Daoy (cell line): Measurements from ENCODE around the gene IKZF3. TPM values are rescaled to one million over a fixed set of nuclear protein-coding genes. Genes with fewer than 3 reads are reported as not detected.
"Not testable (repeated sequence)": the region's sequence is repeated elsewhere in the genome, so short reads cannot be mapped to it uniquely, and the experiment has no call there.

Experiments used
- DNase-seq: peaks from one replicate; pipeline ENCODE4 v3.0.0-alpha.2; 2015; ENCODE audit warnings: low read depth
- total RNA-seq: library from RNA; depleted of rRNA; stranded (reverse); fragments of >200 nt; shearing (Covaris generic); gene quantifications from 2 replicates; pipeline ENCODE4 v1.2.3, GENCODE V29; 2014; rRNA removed

IKZF3 gene
- total RNA-seq, 1 experiment from 2014 or later: 0.74 TPM

- no peak for DNase-seq
These were observed 147.1 kb downstream of the IKZF3 start for GRCh38 chr17:39716879-39717536.

- DNase-seq: no peak
These were observed 147.9 kb downstream of the IKZF3 start for GRCh38 chr17:39716073-39716818.

GRCh38 chr17:39715375-39716072 lies 148.6 kb downstream of the IKZF3 start:
- no peak for DNase-seq

GRCh38 chr17:39714234-39714633 lies 149.9 kb downstream of the IKZF3 start:
- DNase-seq: no peak

GRCh38 chr17:39711851-39712250 lies 152.3 kb downstream of the IKZF3 start:
- no peak for DNase-seq

GRCh38 chr17:39711071-39711470 lies 153.0 kb downstream of the IKZF3 start:
- DNase-seq: not testable (repeated sequence)

- DNase-seq: no peak
These were observed 153.8 kb downstream of the IKZF3 start for GRCh38 chr17:39709998-39710964.

GRCh38 chr17:39709319-39709997 lies 154.7 kb downstream of the IKZF3 start:
- no peak for DNase-seq

Other genes with a start within 250 kb of the IKZF3 start
- gene PPP1R1B, start 237.4 kb downstream of the IKZF3 start, total RNA-seq: not detected in 2 replicates
- gene STARD3, start 227.2 kb downstream of the IKZF3 start, total RNA-seq: 10.5 and 27.0 TPM in 2 replicates
- gene TCAP, start 199.0 kb downstream of the IKZF3 start, total RNA-seq: not detected in 2 replicates
- 0.18 TPM in 1 of 2 replicates, not detected in the other for gene PNMT, start 195.9 kb downstream of the IKZF3 start, total RNA-seq
- gene PGAP3, start 176.3 kb downstream of the IKZF3 start, total RNA-seq: 5.1 and 10.0 TPM in 2 replicates
- gene ERBB2, start 164.2 kb downstream of the IKZF3 start, total RNA-seq: 6.8 and 13.2 TPM in 2 replicates
- 35.8 and 41.9 TPM in 2 replicates for gene MIEN1, start 133.8 kb downstream of the IKZF3 start, total RNA-seq
- gene GRB7, start 126.4 kb downstream of the IKZF3 start, total RNA-seq: 0.11 and 0.15 TPM in 2 replicates
- gene ZPBP2, start 3.9 kb upstream of the IKZF3 start, total RNA-seq: not detected in 2 replicates
- gene GSDMB, start 54.3 kb upstream of the IKZF3 start, total RNA-seq: 0.57 and 2.5 TPM in 2 replicates
- gene ORMDL3, start 63.3 kb upstream of the IKZF3 start, total RNA-seq: 23.3 and 27.1 TPM in 2 replicates
- not detected in 2 replicates for gene LRRC3C, start 63.4 kb upstream of the IKZF3 start, total RNA-seq
- gene GSDMA, start 98.7 kb upstream of the IKZF3 start, total RNA-seq: not detected in 2 replicates
- gene PSMD3, start 116.5 kb upstream of the IKZF3 start, total RNA-seq: 146 and 185 TPM in 2 replicates
- 0.29 TPM in 1 of 2 replicates, not detected in the other for gene CSF3, start 151.1 kb upstream of the IKZF3 start, total RNA-seq
- gene MED24, start 190.1 kb upstream of the IKZF3 start, total RNA-seq: 31.8 and 39.2 TPM in 2 replicates
- 4.4 and 7.7 TPM in 2 replicates for gene THRA, start 198.7 kb upstream of the IKZF3 start, total RNA-seq
- gene NR1D1, start 236.3 kb upstream of the IKZF3 start, total RNA-seq: 0.80 and 1.4 TPM in 2 replicates